Measurements from ENCODE around the gene APBB3.

Gene APBB3

DNA sequence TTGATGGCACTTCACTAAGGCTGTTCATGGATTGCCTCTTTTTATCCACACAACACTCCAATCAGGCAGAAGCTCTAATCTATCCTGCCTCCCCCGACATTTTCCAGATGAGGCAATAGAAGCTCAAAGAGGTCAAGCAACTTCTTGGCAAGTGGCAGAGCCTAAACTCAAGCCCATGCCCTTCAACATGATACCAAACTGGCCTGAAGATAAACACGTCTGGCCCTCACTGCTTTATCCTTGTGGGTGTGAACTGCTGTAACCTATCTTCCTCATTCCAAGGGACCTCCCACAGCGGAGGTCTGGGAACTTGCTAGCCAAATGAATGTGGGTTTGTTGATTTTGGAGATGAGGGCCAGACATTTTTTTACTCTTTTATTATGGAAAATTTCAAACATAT lies 9.8 kb upstream of the APBB3 start:
- no peak for DNase-seq (ENCODE audit: low spot score)

DNA sequence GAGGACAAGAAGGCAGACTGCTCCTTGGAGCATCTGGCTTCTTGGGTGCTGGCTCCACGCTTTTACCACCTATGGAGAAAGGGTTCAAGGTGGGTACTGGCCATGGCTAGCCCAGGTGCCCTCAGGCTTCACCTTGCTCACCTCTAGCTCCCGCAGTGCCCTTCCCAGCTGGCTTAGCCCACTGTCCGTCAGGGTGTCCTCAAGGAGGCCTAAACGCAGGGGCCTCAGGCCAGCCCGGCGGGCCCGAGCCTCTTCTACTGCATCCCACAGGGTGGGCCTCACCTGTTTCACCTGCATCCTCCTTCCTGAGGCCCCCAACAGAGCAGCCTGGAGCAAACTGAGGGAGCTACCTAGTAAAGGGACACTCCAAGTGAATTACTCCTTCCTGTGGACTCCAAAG lies 9.3 kb upstream of the APBB3 start:
- DNase-seq (ENCODE audit: low spot score) = no peak

DNA sequence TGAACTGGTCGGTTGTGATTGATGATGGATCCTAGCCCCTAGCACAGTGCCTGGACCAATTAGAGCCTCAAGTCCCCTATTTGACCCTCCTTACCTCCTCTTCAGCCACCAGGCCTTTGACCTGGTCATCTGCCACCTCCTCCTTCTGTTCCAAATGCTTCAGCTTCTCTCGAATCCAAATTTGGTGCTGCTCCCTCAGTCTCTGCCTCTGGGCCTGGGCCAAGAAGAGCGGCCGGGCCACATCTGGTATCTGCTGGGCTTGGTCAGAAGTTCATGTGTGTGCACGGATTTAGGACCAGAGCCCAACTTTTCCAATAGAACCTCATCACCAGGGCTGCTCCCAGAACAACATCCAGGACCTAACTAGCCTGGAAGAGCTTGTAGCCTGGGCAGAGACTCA lies 6.7 kb upstream of the APBB3 start:
- DNase-seq (ENCODE audit: low spot score) = no peak

DNA sequence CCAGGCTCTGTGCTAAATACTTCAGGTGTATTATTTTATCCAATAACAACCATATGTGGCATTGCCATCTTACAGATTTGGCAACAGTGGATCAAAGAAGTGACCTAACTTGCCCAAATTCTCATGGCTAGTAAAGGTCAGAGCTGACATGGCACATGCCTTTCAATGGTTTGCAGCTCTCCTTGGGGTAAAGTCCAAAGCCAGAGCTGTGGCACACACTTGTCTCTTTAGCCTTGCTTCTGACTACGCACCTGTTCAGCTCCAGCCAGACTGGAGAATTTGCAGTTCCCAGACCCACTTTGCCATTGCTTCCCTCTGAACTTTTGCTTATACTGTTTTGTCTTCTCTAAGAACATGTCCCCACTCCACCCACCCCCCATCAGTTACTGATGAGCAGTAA lies 6.1 kb upstream of the APBB3 start:
- no peak for DNase-seq (ENCODE audit: low spot score)

DNA sequence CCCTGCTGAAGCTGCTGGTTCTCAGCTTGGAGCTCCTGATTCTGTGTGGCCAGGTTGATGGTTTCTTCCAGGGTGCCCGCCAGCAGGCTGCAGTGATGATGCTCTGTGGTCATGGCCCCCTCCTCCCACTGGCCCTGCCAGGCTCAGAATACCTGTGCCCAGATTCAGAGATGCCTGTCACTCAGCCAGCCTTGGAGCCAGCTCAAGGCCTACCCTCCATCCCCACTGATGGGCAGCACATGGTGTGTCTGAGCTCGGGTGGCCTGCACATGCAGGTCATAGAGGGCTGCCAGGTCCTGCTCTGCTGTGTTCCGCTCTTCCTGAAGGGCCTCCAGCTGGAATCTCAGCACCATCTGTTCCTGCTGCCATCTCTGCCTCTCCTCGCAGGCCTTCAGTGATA lies 5.7 kb upstream of the APBB3 start:
- no peak for DNase-seq (ENCODE audit: low spot score)

DNA sequence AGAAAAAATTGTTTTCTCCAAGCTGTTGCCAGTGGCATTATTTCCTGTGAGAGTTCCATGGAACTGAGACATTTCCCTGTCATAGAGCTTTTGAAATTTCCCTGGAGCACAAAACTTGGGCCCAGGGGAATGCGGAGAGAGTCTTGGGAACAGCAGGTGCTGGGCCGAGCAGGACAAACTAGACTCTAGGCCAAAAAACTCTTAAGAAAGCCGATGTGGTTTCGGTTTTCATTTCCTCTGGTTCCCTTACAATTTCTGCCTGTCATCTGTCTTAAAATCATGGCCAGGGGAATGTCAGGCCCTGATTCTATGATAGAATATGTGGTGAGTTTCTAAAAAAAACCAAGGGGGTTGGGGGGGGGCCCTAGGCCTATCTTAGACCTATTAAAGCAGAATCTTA lies 4.8 kb upstream of the APBB3 start:
- peak; percentile 17 for DNase-seq (ENCODE audit: low spot score)

DNA sequence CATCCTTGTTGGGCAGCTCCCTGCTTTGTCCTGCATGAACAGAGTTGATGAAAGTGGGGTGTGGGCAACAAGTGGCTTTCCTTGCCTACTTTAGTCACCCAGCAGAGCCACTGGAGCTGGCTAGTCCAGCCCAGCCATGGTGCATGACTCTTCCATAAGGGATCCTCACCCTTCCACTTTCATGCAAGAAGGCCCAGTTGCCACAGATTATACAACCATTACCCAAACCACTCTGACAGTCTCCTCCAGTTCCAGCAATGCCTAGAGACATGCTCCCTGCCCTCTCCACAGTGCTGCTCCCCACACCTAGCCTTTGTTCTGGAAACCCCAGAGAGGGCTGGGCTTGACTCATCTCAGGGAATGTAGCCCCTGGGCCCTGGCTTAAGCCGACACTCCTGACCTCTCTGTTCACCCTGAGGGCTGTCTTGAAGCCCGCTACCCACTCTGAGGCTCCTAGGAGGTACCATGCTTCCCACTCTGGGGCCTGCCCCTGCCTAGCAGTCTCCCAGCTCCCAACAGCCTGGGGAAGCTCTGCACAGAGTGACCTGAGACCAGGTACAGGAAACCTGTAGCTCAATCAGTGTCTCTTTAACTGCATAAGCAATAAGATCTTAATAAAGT lies 4.2 kb upstream of the APBB3 start:
- DNase-seq (ENCODE audit: low spot score) = no peak

DNA sequence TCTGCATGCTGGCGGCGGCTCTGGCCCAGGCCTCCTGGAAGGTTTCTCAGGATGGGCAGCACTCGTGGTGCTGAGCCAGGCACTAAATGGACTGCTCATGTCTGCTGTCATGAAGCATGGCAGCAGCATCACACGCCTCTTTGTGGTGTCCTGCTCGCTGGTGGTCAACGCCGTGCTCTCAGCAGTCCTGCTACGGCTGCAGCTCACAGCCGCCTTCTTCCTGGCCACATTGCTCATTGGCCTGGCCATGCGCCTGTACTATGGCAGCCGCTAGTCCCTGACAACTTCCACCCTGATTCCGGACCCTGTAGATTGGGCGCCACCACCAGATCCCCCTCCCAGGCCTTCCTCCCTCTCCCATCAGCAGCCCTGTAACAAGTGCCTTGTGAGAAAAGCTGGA lies 3.5 kb upstream of the APBB3 start:
- no peak for DNase-seq (ENCODE audit: low spot score)

DNA sequence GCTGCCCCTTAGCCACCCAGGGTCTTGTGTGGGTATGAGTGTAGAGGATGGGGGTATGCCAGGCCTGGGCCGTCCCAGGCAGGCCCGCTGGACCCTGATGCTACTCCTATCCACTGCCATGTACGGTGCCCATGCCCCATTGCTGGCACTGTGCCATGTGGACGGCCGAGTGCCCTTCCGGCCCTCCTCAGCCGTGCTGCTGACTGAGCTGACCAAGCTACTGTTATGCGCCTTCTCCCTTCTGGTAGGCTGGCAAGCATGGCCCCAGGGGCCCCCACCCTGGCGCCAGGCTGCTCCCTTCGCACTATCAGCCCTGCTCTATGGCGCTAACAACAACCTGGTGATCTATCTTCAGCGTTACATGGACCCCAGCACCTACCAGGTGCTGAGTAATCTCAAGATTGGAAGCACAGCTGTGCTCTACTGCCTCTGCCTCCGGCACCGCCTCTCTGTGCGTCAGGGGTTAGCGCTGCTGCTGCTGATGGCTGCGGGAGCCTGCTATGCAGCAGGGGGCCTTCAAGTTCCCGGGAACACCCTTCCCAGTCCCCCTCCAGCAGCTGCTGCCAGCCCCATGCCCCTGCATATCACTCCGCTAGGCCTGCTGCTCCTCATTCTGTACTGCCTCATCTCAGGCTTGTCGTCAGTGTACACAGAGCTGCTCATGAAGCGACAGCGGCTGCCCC lies 2.9 kb upstream of the APBB3 start:
- DNase-seq (ENCODE audit: low spot score) = no peak

DNA sequence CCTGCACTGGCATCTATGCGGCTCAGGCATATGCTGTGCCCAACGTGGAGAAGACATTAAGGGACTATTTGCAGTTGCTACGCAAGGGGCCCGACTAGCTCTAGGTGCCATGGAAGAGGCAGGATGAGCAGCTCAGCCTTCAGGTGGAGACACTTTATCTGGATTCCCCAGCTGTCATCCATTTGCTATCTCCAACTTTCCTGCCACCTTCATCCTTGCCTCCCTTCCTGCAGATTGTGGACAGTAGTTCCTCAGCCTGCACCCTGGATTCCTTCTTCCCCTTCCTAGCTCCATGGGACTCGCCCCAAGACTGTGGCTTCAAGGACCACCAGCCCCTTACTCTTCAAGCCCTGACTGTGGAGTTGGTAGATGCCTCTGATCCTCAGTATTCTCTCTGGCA lies 2.3 kb upstream of the APBB3 start:
- DNase-seq (ENCODE audit: low spot score) = no peak

DNA sequence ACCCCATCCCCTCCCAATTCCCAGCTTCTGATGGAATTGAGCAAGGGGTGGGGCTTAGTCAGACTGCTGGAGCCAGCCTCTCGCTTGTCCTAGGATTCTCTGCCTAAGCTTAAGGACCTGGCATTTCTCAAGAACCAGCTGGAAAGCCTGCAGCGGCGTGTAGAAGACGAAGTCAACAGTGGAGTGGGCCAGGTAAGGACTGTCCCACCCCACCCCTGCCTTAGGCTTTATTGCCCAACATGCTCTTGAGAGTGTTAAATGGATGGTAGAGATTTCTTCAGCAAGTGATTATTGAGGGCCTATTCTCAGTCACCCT lies 1.3 kb upstream of the APBB3 start:
- no peak for DNase-seq (ENCODE audit: low spot score)

DNA sequence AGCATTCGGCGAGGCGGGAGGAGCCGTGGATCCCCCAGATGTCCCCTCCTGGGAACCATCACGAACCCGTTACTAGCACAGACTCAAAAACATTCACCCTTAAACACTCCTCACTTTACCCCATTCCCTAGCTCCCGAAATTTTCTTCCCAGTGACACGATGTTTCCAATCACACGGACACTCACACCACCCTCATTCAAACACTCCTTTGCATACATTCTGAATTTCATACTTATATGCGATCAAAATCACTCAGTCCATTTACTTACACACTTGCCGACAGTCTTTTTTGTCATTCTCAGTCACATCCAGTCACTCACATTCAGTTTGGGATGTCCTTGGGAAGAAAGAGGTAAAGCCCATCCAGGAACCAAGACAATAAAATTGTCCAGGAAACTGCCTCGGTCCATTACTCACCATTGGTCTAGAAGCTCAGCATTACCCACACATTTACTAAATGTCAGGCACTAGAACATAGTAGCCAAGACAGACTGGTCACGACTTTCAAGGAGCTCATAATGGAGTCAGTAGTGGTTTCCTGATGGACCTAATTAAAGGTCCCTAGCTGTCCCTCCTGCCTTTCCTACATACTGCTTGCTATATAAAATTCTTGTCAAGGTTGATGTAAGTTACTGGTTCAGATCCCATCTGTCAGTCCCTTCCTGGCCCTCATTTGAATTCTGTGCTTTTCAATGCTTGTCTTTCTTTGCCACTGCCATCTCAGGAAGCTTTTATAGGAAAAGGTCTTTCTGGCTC lies 804 bp upstream of the APBB3 start:
- no peak for DNase-seq (ENCODE audit: low spot score)

DNA sequence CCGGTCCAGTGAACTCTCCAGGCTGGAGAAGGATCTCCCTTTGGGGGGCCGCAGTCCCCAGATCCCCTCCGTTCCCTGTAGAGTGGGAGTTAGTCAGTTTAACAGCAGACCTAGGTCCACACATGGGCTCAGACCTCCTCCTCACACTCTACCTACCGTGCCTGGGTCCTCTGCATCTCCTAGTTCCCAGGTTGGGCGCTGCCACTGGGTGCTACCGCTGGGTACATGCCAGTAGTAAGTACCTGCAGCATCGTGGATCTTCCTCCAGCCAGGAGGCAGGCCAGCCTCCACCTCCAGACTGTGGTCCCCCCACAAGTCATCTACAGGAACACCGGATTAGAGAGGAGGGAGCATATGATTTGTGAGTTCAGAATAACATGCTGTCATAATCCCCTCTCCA lies 802 bp downstream of the APBB3 start:
- no peak for DNase-seq (ENCODE audit: low spot score)

DNA sequence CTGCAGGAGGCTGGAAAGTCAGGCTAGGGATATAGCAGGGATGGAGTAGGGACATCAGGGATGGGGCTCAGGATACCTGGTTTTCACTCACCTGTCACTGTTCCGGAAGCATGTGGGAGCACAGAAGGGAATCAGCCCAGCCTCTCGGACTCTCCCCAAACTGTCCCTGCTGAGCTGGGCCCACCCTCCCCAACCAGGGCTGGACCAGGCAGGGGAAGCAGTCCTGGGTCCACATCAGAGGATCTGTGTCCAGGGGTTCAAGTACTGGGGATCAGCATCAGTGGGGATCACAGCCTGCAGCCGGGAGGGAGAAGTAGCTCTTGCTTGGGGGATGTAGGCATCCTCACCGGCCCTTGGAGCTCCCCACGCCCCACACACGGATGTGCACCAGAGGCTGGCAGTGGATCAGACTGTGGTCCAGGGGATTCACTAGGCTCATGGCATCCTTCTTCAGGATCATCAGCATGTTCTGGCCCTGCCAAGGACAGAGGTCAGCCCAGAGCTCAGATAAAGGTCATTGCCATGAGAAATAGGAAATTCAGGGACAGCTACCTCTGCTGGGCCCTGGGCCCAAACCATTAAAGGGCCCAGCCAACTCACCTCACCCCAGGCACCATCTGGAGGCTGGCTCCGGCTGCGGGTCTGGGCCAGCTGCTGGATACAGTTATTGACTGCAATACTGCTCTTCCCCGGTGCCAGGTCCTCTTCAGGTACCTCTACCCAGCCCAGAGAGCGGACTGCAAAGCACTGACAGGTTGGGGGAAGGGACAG lies 2.5 kb downstream of the APBB3 start:
- DNase-seq (ENCODE audit: low spot score) = no peak

DNA sequence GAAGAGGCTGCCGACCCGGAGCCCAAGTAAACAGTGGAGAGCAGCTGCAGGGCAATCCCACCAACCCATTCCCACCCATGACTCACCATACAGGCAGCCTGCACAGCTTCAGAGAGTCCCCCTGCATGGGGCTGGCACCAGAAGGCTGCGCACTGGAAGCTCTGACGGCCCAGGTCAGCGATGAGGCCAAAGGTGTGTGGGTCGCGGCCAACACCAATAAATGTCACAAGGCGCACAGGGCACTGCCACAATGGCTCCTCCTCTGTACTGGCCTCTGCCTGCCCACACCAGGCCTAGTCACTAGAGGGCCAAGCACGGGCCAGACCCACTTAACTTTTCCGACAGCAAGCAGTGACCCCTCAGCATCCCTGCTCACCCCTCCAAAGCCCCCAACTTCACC lies 4.2 kb downstream of the APBB3 start:
- DNase-seq (ENCODE audit: low spot score) = no peak

DNA sequence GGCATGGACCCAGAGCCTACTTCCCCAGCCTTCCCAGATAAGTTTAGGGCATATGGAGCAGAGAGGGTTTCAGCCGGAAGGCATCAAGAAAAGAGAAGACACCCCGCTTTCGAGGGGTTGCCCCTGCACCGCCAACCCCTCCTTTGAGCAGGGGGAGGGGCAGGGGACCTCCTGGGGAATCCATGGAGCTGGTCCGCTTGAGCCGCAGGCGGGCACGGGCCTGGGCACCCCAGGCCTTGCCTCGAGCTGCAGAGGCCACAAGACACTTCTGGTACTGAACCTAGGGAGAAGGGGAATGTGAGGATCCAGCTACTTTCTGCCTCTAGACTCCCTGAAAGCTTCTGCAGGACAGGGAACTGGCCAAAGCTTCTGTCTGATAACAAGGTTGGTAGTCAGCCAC lies 5.9 kb downstream of the APBB3 start:
- no peak for DNase-seq (ENCODE audit: low spot score)

DNA sequence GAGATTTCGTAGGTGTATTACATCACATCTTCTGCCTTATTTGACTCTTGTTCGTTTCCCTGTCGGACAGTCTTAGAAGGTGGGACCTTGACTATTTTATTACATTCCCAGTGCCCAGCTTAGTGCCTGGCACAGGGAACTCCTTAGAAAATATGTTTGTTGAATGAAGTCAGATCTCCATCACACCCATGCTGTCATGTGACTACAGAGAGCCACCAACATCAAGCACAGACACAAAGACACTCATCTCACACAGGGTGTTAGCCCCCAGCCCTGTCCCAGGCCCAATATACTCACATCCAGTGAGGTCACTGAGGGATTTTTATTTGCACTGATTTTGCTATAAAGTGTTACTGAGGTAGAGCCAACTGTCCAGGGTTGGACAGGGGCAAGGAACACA lies 6.4 kb downstream of the APBB3 start:
- DNase-seq (ENCODE audit: low spot score) = no peak

DNA sequence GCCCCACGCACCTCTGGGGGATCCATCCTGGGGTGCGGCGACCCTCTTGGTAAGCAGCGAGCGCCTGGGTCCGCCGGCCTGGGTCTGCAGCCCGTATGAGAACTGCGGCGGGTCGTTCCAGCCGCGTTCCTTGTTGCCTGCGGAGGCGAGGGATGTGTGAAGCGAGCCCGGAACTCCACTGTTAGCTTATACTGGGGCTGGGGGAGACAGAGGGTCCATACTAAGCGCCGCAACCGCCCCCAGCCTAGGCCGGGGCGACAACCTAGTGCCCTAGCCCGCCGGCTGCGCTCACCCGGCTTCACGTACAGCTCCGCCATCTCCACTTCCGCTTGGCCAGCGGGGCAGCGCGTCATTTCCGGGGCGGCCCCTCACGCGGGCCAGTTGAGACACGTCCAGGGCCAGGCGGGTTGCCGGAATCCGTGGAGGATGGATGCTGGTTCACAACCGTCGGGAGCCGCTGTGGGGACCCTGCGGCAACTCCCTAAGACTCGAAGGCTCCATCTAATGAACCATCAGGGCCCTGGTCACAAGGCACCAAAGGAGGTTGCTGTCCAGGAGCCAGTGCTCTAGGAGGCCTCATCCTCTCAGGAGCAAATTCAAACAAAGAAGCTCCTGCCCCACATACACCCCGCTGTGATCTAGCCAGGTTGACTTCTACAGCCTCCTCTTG lies 7.1 kb downstream of the APBB3 start, which contains the start of gene SRA1:
TSS of gene SRA1 (minus strand) at position 338 of the 670 bp plus-strand sequence. CDS start at position 317, 21 bp downstream.
- DNase-seq (ENCODE audit: low spot score) = peak; percentile 82

DNA sequence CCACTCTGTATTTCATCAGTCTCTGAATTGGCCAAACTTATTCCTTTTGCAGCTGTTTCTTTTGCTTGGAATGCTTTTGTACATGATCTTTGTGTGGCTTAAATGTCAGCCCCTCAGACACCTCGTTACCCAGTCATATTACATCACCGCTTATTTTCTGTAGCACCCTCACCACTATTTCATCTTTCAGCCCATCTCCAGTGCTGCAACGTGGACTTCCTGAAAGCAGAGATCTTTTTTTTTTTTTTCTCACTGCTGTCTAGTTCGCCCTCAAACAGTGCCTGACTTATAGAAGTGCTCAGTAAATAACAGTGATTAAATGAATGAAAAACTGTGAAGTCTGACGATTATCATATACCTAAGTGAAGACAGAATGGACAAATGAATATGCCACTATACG lies 8.0 kb downstream of the APBB3 start:
- DNase-seq (ENCODE audit: low spot score) = no peak

DNA sequence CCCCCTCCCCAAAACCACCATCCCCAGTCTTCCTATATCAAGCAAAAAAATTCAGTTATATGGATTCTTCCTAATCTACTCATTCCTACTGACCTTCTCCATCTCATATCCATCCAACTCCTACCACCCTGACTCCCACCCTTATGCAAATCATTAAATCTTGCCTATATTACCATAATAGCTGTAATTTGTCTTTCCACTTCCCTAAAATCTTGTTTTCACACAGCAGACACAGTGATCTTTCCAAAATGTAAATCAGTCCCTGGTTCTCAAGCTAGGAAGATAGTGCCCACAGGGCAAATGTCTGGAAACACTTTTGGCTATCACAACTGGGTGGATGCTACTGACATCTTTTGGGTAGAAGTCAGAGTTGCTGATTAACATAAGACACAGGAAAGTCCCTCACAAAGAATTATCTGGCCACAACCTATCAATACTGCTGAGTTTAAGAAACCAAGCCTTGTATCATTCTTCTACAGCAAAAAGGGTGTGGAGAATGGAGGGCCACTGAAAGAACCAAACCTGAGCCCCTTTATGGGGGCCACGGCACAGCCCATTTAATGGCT lies 8.6 kb downstream of the APBB3 start:
- DNase-seq (ENCODE audit: low spot score) = no peak

DNA sequence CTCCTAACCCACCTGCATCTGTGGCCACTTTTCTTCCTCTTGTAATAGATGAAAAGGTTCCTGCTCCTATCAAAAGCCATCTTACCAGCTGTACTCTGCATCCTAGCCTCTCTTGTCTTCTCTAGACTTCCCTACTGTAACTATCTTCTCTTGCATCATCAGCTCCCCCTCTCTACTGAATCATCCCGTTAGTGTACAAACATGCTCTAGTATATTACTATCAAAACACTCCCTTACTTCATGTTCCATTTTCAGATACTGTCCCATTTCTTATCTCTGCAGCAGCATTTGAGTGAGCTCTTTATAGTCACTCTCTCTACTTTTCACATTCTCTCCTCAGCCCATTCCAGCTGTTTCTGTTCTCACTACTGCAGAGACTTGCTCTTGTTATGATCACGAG lies 9.9 kb downstream of the APBB3 start:
- no peak for DNase-seq (ENCODE audit: low spot score)

DNA sequence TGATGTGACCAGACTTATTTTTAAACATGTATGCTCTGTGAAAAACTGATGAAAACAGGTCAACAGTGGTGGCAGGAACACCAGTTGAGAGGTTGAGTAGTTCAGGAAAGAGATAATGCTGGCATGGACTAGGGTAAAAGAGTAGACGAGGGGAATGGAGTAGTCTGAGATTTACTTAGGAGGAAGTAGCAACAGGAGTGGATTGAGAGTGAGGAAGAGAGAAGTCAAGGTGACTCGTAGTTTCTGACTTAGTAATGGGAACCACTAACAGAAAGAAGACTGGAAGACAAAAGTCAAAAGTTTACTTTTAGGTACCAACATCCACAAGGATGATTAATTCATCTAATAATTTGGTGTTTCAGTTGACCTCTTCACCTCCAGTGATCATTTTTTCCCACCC lies 10.7 kb downstream of the APBB3 start:
- DNase-seq (ENCODE audit: low spot score) = no peak

Measured in CD4-positive, alpha-beta T cell treated with Interleukin-2 at 100 ng/mL for 4 hours (primary cell).